Thyroid gland (tissue), 4 donors: ENCODE results near the gene PCNX1.

Experiments used
- POLR2A ChIP-seq, 2 donors: fragments of 450-650 bp; IDR thresholded peaks; one replicate each; pipeline ENCODE4 v1.6.1; 2017; ENCODE audit warnings: antibody characterized with exemption in 2 of 2, mild to moderate bottlenecking in 2 of 2, moderate library complexity in 1 of 2
- TF ChIP-seq, protein P1 (sequence below), 6 experiments: fragments of 200-600 bp in 3 of 6; fragments of 450-650 bp in 3 of 6; sonication (generic) in 3 of 6; IDR thresholded peaks; one replicate each; pipeline ENCODE4 v1.5.1; 2016 to 2019; ENCODE audit warnings: antibody characterized with exemption in 6 of 6, mild to moderate bottlenecking in 2 of 6, inconsistent platforms in 1 of 6, moderate library complexity in 1 of 6

GRCh38 chr14:70952485-70952884 lies 45.2 kb downstream of the PCNX1 start:
- TF ChIP-seq, protein P1, sequence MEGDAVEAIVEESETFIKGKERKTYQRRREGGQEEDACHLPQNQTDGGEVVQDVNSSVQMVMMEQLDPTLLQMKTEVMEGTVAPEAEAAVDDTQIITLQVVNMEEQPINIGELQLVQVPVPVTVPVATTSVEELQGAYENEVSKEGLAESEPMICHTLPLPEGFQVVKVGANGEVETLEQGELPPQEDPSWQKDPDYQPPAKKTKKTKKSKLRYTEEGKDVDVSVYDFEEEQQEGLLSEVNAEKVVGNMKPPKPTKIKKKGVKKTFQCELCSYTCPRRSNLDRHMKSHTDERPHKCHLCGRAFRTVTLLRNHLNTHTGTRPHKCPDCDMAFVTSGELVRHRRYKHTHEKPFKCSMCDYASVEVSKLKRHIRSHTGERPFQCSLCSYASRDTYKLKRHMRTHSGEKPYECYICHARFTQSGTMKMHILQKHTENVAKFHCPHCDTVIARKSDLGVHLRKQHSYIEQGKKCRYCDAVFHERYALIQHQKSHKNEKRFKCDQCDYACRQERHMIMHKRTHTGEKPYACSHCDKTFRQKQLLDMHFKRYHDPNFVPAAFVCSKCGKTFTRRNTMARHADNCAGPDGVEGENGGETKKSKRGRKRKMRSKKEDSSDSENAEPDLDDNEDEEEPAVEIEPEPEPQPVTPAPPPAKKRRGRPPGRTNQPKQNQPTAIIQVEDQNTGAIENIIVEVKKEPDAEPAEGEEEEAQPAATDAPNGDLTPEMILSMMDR (IDR thresholded peaks at IDR 0.05): no peak
- TF ChIP-seq POLR2A (IDR thresholded peaks at IDR 0.05): no peak
